Right lung (tissue), 5 donors: ENCODE results near the gene GINS2. TPM values are rescaled to one million over a fixed set of nuclear protein-coding genes. Genes with fewer than 3 reads are reported as not detected.

ENCODE experiments used
- DNase-seq, 2 donors: peaks; one replicate each; pipeline ENCODE4 v3.0.0-alpha.2; 2013
- polyA plus RNA-seq, 5 donors: library from polyadenylated mRNA; unstranded; fragments of 120-200 nt; gene quantifications; one replicate each; pipeline versions ENCODE4 v1.2.1 to v1.2.3, GENCODE V29; 2013; ENCODE audit warnings: inconsistent platforms in 1 of 5, low replicate concordance in 1 of 5; ENCODE audit not compliant: insufficient read length in 5 of 5, insufficient read depth in 1 of 5

GINS2 gene
- polyA plus RNA-seq, 5 donors, result 13.1 to 19.7 (median 15.9) TPM

DNA sequence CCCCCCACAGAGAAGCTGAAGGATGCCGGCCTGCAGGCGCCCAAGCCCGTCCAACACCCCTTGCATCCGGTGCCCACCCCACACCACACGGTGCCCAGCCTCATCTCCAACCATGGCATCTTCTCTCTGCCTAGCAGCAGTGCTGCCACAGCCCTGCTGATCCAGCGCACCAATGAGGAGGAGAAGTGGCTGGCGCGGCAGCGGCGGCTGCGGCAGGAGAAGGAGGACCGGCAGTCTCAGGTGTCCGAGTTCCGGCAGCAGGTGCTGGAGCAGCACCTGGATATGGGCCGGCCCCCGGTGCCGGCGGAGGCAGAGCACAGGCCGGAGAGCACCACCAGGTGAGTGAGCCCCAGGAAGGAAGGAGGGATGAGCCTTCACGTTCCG is 31.5 kb downstream of the GINS2 start:
- DNase-seq, result no peak

DNA sequence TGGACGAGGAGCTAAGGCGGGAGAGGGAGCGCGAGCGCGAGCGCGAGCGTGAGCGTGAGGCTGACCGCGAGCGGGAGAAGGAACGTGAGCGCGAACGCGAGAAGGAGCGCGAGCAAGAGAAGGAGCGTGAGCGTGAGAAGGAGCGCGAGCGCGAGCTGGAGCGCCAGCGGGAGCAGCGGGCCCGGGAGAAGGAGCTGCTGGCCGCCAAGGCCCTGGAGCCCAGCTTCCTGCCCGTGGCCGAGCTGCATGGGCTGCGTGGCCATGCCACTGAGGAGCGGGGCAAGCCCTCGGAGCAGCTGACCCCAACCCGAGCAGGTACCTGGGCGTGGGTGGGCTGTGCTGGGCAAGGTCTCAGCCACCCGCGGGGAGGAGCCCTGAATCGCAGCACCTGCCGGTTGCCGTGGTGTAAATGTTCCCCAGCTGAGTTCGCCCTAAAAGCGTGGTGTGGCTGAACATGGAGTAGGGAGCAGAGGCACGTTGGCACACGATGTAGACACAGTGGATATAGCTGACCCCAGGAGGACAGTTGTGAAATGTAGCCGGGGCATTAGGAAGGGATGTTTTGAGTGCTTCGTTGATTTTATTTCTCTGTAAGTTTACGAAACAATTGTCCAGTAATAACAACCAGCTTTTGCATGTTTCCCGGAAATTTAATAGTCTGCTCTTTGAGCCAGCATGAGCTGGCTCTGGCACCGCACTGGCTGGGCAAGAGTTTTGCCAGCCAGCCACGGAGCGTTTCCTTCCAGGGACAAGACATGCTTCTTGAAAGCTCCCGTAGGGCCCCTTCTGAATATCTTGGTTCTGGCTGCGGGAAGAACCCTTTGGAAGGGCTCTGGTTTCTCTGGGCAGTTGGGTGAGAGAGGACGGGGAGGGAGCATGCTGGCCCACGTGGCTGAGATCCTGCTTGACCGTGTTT is 32.1 kb downstream of the GINS2 start:
- DNase-seq, result no peak

DNA sequence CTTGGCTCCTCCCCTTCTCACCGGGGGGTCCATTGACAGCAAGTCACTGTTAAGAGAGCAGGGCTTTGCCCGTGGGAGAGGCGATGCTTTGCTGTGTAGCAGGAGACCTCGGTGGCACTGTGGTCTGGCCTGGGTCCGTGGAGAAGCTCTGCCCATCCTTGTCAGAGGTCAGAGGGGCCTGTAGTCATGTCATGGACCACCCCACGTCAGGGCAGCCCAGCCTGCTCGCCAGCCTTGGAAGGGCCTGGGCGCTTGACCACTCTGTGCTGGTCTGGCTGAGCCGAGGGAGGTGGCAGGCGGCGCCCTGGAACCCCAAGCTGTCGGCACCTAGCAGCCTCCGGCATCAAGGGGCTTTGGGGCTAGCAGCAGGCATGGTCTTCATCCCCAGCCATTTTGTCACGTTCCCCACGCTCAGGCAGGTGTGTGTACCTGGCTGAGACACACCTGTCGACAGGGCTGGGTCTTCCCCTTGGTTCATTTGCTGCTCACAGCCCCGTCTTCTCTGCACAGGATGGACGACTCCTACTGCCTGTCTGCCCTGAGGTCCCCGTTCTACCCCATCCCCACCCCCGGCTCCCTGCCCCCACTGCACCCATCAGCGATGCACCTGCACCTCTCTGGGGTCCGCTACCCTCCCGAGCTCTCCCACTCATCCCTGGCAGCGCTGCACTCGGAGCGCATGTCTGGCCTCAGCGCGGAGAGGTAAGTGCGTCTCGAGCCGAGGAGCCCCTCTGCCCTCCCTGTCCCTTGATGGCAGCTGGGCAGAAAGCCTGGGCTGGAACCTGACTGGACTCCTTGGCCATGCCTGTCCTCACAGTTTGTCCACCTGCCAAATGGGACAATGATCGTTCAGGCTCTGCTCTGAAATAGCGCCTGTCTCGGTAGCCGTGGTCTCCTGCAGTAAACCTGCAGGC is 33.3 kb downstream of the GINS2 start:
- DNase-seq, result no peak

DNA sequence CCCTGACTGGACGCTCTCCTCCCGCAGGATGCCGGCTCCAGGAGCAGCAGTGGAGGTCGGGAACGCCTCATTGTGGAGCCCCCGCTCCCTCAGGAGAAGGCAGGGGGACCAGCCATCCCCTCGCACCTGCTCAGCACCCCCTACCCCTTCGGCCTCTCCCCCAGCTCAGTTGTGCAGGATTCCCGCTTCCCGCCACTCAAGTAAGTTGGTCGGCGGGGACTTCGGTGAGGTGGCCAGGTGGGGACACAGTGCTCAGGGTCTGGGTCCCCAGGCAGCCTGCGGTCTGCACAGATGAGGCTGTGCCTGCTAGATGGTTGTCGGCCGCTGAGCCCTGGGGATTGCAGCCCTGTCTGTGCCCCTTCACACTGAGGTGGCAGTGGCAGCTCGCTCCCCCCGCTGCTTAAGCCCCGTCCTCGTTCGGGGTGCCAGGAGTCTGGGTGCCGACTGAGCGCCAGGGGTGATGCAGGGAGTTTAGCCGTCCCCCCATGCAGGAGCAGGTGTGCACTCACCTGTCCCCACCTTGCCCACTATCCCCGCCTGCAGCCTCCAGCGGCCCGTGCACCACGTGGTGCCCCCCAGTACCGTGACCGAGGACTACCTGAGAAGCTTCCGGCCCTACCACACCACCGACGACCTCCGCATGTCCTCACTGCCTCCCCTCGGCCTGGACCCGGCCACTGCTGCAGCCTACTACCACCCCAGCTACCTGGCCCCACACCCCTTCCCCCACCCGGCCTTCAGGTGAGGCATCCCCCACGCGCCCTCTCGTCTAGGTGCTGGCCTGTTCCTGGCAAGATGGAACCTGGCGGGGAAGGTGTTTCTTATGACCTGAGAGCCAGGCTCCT is 34.3 kb downstream of the GINS2 start:
- DNase-seq, result no peak

DNA sequence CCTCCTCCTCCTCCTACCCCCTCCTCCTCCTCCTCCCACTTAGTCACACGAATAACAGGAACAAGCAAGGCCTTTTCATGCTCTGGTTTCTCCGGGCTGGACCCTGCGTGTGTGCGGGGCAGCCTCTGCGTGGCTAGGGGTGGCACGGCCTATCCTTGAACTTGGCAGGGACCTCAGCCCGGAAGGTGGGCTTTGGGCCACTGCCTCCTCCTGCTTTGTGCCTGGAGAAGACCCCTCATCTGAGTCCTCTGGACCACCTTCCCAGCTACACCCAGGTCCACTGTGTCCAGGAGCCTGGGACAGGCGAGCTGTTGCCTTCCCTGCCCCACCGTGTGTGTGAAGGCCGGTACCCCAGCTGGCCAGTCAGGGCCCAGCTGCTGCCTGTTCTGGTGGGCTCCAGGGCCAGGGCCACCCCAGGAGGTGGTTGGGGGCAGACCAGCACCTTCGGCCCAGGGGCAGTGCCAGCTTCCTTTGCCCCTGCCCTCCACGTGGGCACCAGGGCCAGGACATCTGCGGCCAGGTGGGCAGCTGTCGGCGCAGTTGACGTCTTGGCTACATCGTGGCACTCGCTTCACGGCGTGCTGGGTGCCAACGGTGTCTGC is 35.4 kb downstream of the GINS2 start:
- no peak for DNase-seq

DNA sequence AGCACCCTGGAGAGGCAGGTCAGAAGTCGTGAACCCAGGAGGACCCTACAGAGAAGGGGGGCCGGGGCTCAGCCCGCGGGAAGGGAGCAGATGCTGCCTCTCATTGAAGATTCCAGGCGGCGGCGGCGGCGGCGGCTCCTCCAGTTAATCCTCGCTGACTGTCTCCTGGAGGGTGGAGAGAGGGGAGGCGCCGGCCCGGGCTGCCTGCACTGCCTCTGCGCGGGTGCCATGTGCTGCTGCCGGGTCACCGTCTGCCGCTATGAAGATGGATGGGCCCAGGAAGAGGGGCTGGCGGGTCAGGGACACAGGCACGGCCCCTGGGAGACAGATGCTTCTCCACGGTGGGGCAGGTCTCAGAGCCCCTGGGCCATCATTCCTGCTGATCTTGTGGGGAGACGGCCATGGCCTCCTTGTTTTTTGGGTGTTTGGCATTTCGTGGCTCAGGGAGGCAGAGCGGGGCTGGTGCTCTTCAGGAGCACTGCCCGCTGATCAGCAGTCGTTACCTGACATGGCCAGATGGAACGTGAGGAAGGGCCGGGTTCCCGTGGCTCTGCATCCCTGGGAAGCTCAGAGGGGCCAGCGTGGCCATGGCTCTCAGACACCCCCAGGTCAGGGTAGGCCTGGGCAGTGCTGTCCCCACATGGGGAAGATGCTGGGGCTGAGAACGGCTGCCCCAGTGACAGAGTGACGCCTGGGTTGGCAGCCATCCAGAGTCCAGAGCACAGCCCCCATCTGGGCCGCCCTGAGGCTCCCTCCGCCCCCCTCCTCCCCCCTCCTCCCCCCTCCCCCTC is 36.1 kb downstream of the GINS2 start:
- DNase-seq, result peak; percentile 62 to 66

DNA sequence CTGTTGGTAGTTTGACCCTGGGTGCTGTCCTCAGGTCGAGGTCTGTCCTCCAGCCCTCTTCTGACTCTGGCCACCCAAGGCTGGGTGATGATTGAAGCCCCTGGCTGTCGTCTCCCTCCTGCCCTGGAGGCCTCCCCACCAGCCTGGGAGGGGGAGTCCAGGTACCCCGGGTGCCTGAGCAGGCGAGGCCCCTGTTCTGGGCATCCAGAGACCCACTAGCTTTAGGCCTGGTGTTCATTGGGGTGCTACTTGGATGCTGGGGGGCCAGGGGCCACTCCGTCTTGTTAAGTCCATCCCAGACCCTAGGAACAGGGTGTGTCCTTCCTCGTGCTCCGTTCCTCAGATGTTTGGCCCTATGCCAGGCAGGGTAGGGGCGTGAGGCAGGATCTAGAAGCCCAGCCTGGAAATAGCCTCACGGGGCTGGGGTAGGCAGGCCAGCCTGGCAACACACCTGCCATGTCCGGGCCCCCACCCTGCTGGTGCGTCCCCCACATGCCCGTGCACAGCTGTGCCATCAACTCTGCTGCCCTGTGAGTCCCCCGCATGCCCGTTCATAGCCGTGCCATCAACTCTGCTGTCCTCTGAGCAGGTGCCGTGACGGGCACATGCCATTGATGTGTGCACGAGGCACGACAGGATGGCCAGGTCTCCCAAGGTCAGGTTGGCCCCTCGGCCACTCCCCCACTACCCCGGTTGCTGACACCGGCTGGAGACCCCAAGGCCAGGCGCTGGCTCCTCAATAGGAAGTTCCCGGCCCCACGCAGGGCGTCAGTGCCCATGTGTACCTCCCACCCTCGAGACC is 36.9 kb downstream of the GINS2 start:
- DNase-seq, result no peak

DNA sequence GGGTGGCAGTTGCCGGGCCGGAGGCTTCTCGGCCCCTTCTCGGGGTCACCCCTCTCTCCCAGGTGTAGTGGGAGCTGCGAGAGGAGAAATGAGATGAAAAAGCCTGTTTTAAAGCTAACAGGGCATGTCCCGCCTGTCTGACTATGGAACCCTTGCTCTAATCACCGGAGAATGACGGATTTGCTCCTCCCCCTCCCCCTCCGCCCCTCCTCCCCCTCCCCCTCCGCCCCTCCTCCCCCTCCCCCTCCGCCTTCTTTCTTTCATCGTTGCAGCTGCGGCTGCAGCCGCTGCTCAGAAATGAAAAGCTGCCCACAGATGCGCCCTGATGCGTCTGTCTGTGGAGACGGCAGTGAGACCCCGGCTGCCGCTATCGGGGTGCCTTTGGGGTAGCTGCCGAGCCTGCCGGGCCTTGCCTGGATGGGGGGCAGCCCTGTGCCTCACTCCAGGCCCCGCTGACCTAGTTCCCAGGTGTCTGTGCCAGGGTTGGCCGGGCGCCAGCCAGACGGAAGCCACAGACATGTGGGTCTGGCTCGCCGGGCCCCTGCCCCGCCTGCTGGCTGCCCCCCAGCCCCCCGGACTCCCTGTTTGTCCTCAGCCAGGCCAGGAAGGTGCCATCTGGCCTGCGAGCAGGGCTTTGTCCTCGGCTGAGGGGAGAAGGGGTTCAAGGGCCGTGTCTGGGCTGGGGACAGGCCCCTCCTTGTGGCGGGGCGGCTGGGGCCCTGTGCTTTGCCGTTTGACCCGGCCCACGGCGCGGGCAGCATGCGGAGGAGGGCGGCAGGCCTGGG is 37.7 kb downstream of the GINS2 start:
- DNase-seq, result no peak

DNA sequence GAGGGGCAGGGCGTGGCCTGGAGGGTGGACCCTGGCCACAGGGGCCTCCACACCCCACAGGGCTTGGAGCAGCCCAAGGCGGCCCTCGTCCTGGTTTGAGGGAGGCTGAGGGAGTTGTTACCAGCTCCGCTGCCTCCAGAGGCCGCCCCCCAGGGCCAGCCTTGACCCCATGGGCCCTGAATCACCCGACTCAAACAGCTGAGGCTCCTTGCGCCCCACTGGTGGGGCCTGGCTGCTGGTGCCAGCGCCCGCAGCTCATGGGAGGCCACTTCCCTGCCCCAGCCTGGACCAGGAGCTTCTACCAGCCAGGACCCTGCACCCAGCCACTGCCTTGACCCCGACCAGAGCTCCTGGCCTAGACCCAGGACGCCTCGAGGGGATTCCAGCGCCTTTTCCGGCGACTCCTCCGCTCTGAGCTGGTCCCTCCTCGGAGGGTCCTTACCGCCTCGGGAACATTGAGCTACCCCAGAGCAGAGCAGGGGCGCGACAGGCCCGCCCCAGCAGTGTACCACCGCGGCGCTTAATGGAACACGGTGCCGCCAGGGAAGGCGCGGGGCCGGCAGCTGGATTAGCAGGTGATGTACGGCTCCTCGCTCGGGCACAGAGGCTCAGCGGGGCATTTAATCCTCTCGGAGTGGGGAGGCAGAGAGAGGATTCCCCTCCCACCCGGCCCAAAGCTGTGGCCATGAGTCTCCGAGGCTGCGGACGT is 38.5 kb downstream of the GINS2 start:
- no peak for DNase-seq

DNA sequence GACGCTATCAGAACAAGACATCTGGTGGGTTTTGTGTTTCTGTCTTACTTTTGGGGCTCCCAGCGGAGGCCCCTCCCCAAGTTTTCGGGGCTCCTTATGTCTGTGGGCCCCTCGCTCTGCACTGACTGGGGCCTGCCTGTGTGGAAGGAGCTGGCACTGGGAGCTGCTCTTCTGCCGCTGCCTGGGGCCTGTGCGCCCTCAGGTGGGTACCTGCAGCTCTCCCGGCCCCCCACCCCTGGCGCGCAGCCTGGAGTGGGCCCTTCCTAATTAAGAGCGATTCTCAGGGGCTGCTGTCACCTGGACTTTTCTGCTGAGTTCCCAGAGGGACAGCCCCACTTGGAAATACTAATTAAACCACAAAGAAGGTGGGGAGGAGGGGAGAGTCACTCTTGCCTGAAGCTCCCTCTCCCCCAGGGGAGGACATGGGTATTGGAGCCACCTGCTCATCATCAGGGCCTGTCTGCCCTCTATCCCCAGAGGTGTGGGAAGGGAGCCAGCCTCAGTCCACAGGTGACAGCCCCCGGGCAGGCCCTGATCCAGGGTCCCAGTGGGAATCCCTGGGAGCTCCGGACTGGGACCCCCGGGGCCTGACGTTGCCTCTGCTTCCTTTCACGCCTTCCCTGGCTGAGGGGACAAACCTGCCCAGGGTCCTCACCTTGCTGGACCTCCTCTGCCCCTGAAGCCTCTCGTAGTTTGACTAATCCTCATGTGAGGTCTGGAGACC is 39.2 kb downstream of the GINS2 start:
- DNase-seq, result no peak

DNA sequence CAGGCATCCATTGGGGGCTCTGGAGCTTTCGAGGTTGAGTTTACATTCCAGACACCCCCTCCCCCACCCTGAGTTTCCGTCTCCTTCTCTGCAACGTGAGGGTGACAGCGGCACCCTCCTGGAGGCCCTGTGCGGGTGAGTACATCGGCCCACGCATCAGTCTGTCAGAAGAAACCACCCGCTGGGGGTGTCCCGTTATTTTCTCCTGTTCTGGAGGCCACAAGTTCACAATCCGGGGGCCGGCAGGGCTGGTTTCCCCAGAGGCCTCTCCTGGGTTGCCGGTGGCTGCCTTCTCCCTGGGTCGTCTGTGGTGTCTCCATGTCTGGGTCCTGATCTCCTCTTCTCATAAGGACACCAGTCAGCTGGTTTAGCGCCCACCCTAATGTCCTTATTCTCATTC is 39.9 kb downstream of the GINS2 start:
- no peak for DNase-seq

DNA sequence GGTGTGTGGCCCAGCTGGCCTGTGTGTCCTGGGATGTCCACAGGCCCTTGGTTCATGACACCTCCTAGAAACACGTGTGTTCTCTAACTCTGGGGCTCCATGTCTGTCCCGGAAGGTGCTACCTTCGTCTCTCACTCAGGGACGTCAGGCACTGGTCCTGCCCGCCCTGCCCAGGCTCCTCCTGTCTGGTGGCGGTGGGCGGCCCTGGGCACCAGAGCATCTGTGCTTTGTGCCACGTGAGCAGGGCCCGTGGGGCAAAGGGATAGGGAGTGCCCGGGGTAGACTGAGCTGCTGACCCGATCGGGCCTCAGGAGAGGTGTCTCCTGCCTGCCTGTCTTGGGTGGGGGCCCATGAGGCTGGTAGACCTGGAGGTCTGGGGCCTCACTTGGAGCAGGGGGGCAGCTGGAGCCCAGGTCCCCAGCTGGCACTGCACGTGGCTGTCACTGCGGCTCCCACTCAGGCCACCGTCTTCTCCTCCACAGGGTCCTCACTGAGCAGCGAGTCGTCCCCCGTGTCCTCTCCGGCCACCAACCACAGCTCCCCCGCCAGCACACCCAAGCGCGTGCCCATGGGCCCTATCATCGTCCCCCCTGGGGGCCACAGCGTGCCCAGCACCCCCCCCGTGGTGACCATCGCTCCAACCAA is 40.6 kb downstream of the GINS2 start:
- no peak for DNase-seq

DNA sequence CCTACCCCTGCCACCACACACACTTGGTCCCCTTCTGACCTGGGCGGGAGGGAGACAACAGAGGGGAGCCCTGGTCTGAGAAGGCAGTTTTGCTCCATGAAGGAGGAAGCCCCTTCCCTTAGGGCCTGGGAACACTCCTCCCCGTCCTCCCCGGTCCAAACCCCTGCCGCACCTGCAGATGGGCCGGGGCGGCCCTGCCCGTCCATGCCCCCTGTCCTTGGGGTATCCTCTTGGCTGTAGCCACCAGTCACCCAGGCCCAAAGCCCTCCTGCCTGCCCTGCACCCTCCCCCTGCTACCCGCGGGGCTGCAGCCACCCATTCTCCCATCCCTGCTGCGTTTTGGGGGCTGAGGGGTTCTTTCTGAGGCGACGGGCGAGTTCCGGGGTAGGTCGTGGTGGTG is 41.8 kb downstream of the GINS2 start:
- no peak for DNase-seq

DNA sequence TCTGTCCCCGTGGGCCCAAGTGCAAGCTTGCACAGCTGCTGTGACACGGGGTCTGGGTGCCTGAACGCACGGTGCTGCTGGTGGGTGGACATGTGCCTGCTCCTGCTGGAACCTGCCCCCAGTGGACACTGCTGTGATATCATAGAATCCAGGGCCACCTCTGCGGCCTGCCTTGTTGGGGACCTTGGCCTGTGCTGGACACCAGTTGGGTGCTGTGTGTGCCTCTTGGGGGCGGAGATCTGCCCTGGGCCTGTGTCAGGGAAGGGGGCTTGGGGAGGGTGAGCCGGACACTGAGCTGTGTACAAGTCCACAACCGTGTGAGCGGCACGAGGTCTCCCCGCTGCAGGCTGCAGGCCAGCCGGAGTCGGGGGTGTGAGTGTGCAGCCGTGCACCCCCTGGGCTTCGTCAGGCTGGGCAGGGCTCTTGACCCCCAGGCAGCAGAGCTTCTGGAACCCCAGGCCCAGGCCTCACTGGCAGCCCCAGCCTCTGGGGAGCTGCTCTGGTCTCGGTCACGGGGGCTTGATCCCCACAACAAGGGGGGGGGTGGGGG is 42.3 kb downstream of the GINS2 start:
- no peak for DNase-seq

DNA sequence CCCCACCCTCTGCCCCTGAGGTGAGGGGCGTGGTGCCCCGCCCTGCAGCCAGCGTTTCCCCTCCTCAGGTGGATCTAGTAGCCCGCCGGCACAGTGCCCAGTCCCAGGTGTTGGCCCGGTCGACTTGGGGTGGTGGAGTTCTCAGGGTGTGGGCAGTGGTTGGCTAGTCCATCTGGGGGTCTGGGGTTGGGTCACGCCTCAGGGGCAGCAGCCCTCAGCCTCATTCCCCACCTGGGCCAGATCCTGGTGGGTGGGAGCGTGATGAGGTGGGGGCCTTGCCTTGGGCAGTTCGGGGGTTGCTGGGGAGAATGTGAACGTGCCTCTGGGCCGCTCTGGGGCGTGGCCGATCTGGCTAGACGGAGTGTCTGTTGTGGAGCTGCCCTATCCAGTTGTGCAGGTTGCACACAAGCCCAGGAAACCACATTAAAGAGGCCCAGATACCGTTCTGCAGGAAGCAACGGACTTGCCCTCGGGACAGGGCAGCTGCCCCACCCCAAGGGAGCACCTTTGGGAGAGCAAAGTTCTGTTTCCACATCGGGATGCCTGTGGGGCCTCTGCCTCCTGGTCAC is 43.6 kb downstream of the GINS2 start:
- no peak for DNase-seq

DNA sequence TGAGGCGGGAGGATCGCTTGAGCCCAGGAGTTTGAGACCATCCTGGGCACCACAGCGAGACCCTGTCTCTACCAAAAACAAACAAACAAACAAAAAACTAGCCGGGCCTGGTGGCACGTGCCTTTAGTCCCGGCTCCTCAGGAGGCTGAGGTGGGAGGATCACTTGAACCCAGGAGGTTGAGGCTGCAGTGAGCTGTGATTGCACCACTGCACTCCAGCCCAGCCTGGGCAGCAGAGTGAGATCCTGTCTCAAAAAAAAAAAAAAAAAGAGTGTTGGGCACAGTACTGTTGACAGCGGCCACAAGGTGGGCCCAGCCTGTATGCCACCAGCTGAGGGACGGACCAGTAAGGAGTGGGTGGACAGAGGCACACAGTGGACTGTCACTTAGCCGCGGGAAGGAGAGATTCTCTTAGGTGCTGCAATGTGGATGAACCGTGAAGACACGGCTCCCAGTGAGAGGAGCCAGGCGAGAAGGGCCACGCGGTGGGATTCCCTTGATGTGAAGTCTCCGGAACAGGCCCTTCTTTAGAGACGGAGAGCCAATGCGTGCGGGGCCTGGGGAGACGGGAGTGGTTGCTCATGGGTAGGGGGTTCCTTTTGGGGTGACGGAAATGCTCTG is 44.6 kb downstream of the GINS2 start:
- no peak for DNase-seq
